AG04450 (cell line): ENCODE measurements around the gene ELMOD2. TPM values are rescaled to one million over a fixed set of nuclear protein-coding genes. Genes with fewer than 3 reads are reported as not detected.

Source experiments
- CTCF ChIA-PET: fragments of 300-600, 350-600 bp; formaldehyde crosslinking; extraction: SDS; loops from one replicate; lab custom pipeline; 2022; ENCODE audit warnings: antibody characterized with exemption, inconsistent platforms; lab: Charles Lee
- POLR2A ChIA-PET: fragments of 350-600 bp; formaldehyde crosslinking; extraction: SDS; loops from one replicate; lab custom pipeline; 2021; ENCODE audit warnings: antibody characterized with exemption, inconsistent platforms; lab: Yijun Ruan, JAX
- DNase-seq: peaks from one replicate; pipeline ENCODE4 v3.0.0-alpha.2; 2011; ENCODE audit warnings: low read depth, low spot score
- H3K27ac ChIP-seq: one replicate; pipeline ENCODE4 v1.5.1; 2012; ENCODE audit warnings: low read depth, low read length, control low read depth
- H3K27me3 ChIP-seq: one replicate; pipeline ENCODE4 v1.6.0; 2012; ENCODE audit warnings: low read length; ENCODE audit not compliant: control insufficient read depth, insufficient read depth
- H3K4me3 ChIP-seq: 2 replicates; pipeline ENCODE4 v1.5.1; 2011; ENCODE audit warnings: mild to moderate bottlenecking, low read depth, low read length, control low read depth
- H3K9me3 ChIP-seq: 2 replicates; pipeline ENCODE4 v1.5.1; 2012; ENCODE audit warnings: low read length; ENCODE audit not compliant: control insufficient read depth, insufficient read depth
- polyA plus RNA-seq: library from polyadenylated mRNA; depleted of rRNA; stranded (reverse); fragments of >200 nt; gene quantifications from 2 replicates; pipeline ENCODE4 v1.2.3, GENCODE V29; 2011; rRNA removed
- small RNA-seq: library from RNA; depleted of rRNA; stranded (forward); fragments of <200 nt; gene quantifications from one replicate; pipeline ENCODE3, GENCODE V24; 2012; ENCODE audit warnings: low read depth; ENCODE audit not compliant: insufficient read length
- TF ChIP-seq, protein P1 (sequence below): IDR thresholded peaks from 2 replicates; pipeline ENCODE4 v1.5.1; 2011; ENCODE audit warnings: low read depth, low read length, control low read depth, inconsistent platforms

The ELMOD2 gene
- polyA plus RNA-seq, 1 experiment, result 29.4 TPM

DNA sequence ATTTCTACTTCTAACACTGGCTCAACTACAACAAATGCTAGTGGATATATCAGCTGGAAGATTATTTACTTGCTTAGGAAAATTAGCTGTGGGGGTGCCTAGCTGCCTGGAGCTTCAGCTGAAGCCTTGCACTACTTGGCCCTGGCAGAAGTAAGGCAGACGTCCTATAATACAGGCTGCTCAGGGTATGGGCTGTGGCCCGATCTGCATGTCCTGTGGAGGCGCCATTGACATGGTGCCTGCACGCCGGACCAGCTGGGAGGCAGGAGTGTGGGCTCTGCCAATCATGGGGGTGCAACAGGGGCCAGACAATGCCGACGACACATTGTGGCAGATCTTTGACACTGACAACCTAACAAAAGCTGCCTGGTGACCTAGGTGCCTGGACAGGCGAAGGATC lies 76.4 kb downstream of the ELMOD2 start:
- CTCF ChIA-PET, result interaction anchor here (1.8 kb wide), 1 partner anchor 9 kb away, joined by 16 read pairs; no protein-coding TSS in a partner anchor
- Histone ChIP-seq H3K9me3 (no peaks in the 10 kb centered on the region), H3K27me3 (peaks cover 23% of the 10 kb centered on the region), H3K27ac (no peak overlapping the region), H3K4me3 (no peak overlapping the region)
- TF ChIP-seq, protein P1, sequence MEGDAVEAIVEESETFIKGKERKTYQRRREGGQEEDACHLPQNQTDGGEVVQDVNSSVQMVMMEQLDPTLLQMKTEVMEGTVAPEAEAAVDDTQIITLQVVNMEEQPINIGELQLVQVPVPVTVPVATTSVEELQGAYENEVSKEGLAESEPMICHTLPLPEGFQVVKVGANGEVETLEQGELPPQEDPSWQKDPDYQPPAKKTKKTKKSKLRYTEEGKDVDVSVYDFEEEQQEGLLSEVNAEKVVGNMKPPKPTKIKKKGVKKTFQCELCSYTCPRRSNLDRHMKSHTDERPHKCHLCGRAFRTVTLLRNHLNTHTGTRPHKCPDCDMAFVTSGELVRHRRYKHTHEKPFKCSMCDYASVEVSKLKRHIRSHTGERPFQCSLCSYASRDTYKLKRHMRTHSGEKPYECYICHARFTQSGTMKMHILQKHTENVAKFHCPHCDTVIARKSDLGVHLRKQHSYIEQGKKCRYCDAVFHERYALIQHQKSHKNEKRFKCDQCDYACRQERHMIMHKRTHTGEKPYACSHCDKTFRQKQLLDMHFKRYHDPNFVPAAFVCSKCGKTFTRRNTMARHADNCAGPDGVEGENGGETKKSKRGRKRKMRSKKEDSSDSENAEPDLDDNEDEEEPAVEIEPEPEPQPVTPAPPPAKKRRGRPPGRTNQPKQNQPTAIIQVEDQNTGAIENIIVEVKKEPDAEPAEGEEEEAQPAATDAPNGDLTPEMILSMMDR, result no peak
- POLR2A ChIA-PET, result no interaction called here
- DNase-seq, result no peak

DNA sequence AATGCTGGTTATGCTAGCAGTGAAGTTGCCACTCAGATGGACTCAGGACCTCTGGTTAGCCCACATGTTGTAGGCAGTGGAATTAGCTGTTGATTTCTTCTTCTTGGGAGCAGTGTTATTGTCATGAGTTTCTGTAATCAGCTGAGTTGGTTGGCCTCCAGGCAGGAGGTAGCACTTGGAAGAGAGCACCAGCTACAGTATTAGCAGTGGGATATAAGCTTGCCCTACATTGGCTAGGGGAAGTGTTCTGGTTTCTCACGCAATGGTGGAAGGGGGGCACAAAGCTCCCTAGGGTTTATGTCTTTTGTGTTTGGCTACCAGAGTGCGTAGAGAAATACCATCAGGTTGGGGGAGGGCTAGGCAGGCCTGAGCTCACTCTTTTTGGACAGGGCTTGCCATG lies 78.7 kb downstream of the ELMOD2 start:
- CTCF ChIA-PET, result interaction anchor here (0.6 kb wide), 1 partner anchor 242 kb away, joined by 3 read pairs; no protein-coding TSS in a partner anchor
- H3K4me3 ChIP-seq, result no peak overlapping the region
- TF ChIP-seq, protein P1, result no peak

DNA sequence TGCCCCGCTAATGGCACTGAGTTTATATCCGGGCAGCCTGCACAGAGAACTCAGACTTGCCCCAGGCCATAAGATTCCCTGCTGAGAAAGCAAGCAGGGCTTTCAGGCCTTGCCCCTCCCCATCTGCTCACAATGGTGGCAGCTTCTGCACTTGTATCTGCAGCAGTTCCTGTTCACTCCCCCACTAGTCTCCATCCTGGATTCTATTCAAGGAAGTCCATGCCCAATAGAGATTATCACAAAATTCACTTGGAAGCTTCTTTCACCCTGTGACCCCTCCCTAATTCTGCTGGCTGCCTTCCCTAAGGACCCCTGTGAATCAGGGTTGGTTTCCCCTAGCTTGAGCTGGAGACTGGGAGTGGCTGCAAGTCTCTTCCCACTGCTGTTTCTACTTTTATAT lies 79.3 kb downstream of the ELMOD2 start:
- Histone ChIP-seq H3K27ac (no peak overlapping the region), H3K9me3 (no peaks in the 10 kb centered on the region), H3K4me3 (no peak overlapping the region), H3K27me3 (peaks cover 24% of the 10 kb centered on the region)
- POLR2A ChIA-PET, result no interaction called here
- CTCF ChIA-PET, result no interaction called here
- TF ChIP-seq, protein P1, result no peak
- DNase-seq, result no peak

More for the DNA sequence above, 78.7 kb downstream of the ELMOD2 start:
- Histone ChIP-seq H3K9me3 (no peaks in the 10 kb centered on the region), H3K27ac (no peak overlapping the region), H3K27me3 (peaks cover 25% of the 10 kb centered on the region)
- no peak for DNase-seq
- POLR2A ChIA-PET, result no interaction called here

Small RNA genes lying within 50 kb of the gene (small RNA-seq; reads per million reads assigned to genes)
- gene AC108019.1, result not detected
- gene RN7SL152P, result not detected

Other genes starting within 250 kb of the ELMOD2 start
- 39.1 and 62.4 TPM in 2 replicates for gene SCOC, start 150.5 kb upstream of the ELMOD2 start, polyA plus RNA-seq
- 1.6 and 2.7 TPM in 2 replicates for gene CLGN, start 96.5 kb upstream of the ELMOD2 start, polyA plus RNA-seq
- gene MGAT4D, start 25.9 kb upstream of the ELMOD2 start, polyA plus RNA-seq, result not detected in 2 replicates
- not detected in 2 replicates for gene UCP1, start 44.8 kb downstream of the ELMOD2 start, polyA plus RNA-seq
- 18.4 and 22.0 TPM in 2 replicates for gene TBC1D9, start 232.2 kb downstream of the ELMOD2 start, polyA plus RNA-seq